SK-N-SH (cell line): ENCODE measurements around the gene KRTAP1-3. TPM values are rescaled to one million over a fixed set of nuclear protein-coding genes. Genes with fewer than 3 reads are reported as not detected.

ENCODE experiments used
- CTCF ChIA-PET: fragments of 300-600, 350-600 bp; formaldehyde crosslinking; extraction: SDS; loops from one replicate; lab custom pipeline; 2021; lab: Yijun Ruan, JAX
- POLR2A ChIA-PET: fragments of 350-600 bp; sonication (Branson Sonifier 250); formaldehyde crosslinking; extraction: SDS; loops from one replicate; lab custom pipeline; 2020; ENCODE audit warnings: antibody characterized with exemption, inconsistent platforms; lab: Yijun Ruan, JAX
- DNase-seq: peaks from one replicate; pipeline ENCODE4 v3.0.0; 2012
- H2AFZ ChIP-seq: fragments of 200-600 bp; sonication (generic); 2 replicates; pipeline ENCODE4 v1.8.1; 2016; ENCODE audit warnings: antibody characterized with exemption, mild to moderate bottlenecking, low read depth
- H3F3A ChIP-seq: fragments of 200-600 bp; sonication (generic); replicated peaks from 2 replicates; pipeline ENCODE3; 2016; ENCODE audit warnings: antibody characterized with exemption, mild to moderate bottlenecking; ENCODE audit not compliant: insufficient read depth
- H3K27ac ChIP-seq, 2 experiments: fragments of 200-500 bp in 1 of 2; fragments of 200-600 bp in 1 of 2; sonication (Bioruptor generic) in 1 of 2; sonication (generic), shearing (Covaris generic) in 1 of 2; 2 replicates each; pipeline versions ENCODE4 v1.5.1 to v1.6.1; 2014 to 2016; ENCODE audit warnings: low read depth in 2 of 2, inconsistent platforms in 1 of 2, low read length in 1 of 2, mild to moderate bottlenecking in 1 of 2, mixed read lengths in 1 of 2
- H3K27me3 ChIP-seq: fragments of 200-600 bp; sonication (generic), shearing (Covaris generic); 2 replicates; pipeline ENCODE4 v1.6.1; 2016; ENCODE audit warnings: mixed run types; ENCODE audit not compliant: insufficient read depth
- H3K36me3 ChIP-seq, 2 experiments: fragments of 200-500 bp in 1 of 2; fragments of 200-600 bp in 1 of 2; sonication (Bioruptor generic) in 1 of 2; sonication (generic) in 1 of 2; replicated peaks in 1 of 2; 2 replicates each; pipeline versions ENCODE3 to v1.5.1; 2014 to 2016; ENCODE audit warnings: low read length in 1 of 2, mild to moderate bottlenecking in 1 of 2; ENCODE audit not compliant: insufficient read depth in 2 of 2, control insufficient read depth in 1 of 2
- H3K4me1 ChIP-seq, 2 experiments: fragments of 200-500 bp in 1 of 2; fragments of 200-600 bp in 1 of 2; sonication (Bioruptor generic) in 1 of 2; sonication (generic), shearing (Covaris generic) in 1 of 2; 2 replicates each; pipeline versions ENCODE4 v1.5.1 to v1.6.1; 2014 to 2016; ENCODE audit warnings: low read depth in 1 of 2, low read length in 1 of 2, mixed run types in 1 of 2; ENCODE audit not compliant: insufficient read depth in 2 of 2, control insufficient read depth in 1 of 2
- H3K4me2 ChIP-seq: fragments of 200-600 bp; sonication (generic), shearing (Covaris generic); 2 replicates; pipeline ENCODE4 v1.6.1; 2017; ENCODE audit warnings: mixed run types
- H3K4me3 ChIP-seq, 2 experiments: fragments of 200-500 bp in 1 of 2; fragments of 200-600 bp in 1 of 2; sonication (Bioruptor generic) in 1 of 2; sonication (generic), shearing (Covaris generic) in 1 of 2; 2 replicates each; pipeline versions ENCODE4 v1.5.1 to v1.8.1; 2014 to 2016; ENCODE audit warnings: low read depth in 2 of 2, inconsistent platforms in 1 of 2, low read length in 1 of 2, mild to moderate bottlenecking in 1 of 2, mixed read lengths in 1 of 2, moderate library complexity in 1 of 2
- H3K79me2 ChIP-seq: fragments of 200-600 bp; sonication (generic); 2 replicates; pipeline ENCODE4 v1.8.1; 2017; ENCODE audit warnings: mild to moderate bottlenecking; ENCODE audit not compliant: insufficient read depth
- H3K9ac ChIP-seq: fragments of 200-600 bp; sonication (generic); 2 replicates; pipeline ENCODE4 v1.6.1; 2017; ENCODE audit warnings: mixed run types
- H3K9me2 ChIP-seq: fragments of 200-600 bp; sonication (generic); 2 replicates; pipeline ENCODE4 v1.6.1; 2017; ENCODE audit warnings: mixed run types
- H3K9me3 ChIP-seq: fragments of 200-600 bp; sonication (generic); 2 replicates; pipeline ENCODE4 v1.6.1; 2017; ENCODE audit warnings: mixed run types, mild to moderate bottlenecking, moderate library complexity
- H4K20me1 ChIP-seq: fragments of 200-600 bp; sonication (generic); 2 replicates; pipeline ENCODE4 v1.6.1; 2017; ENCODE audit warnings: mild to moderate bottlenecking, mixed run types; ENCODE audit not compliant: insufficient read depth
- ELF1 ChIP-seq: IDR thresholded peaks from 2 replicates; pipeline ENCODE4 v1.4.0; 2012
- EP300 ChIP-seq, 2 experiments: IDR thresholded peaks; 2 replicates each; pipeline versions ENCODE4 v1.4.0 to v1.6.1; 2012; ENCODE audit warnings: borderline replicate concordance in 1 of 2, low read depth in 1 of 2, low read length in 1 of 2
- EZH2phosphoT487 ChIP-seq: fragments of 200-600 bp; sonication (generic); IDR thresholded peaks from 2 replicates; pipeline ENCODE4 v1.6.1; 2017; ENCODE audit warnings: low read depth, mixed run types, mild to moderate bottlenecking, antibody characterized with exemption, moderate library complexity, borderline replicate concordance
- FOSL2 ChIP-seq: IDR thresholded peaks from 2 replicates; pipeline ENCODE4 v1.4.0; 2012; ENCODE audit warnings: low read depth, mild to moderate bottlenecking, moderate library complexity, borderline replicate concordance
- FOXJ3 ChIP-seq: sonication (generic); formaldehyde crosslinking; IDR thresholded peaks from 2 replicates; pipeline ENCODE4 v1.5.1; 2020; ENCODE audit warnings: mild to moderate bottlenecking, missing genetic modification reagents
- FOXM1 ChIP-seq: IDR thresholded peaks from 2 replicates; pipeline ENCODE4 v1.4.0; 2012; ENCODE audit warnings: low read depth, mild to moderate bottlenecking
- GABPA ChIP-seq: IDR thresholded peaks from 2 replicates; pipeline ENCODE4 v1.4.0; 2012; ENCODE audit warnings: low read depth, mild to moderate bottlenecking
- GATA2 ChIP-seq: sonication (generic); formaldehyde crosslinking; IDR thresholded peaks from 2 replicates; pipeline ENCODE4 v1.5.0; 2020; ENCODE audit warnings: mild to moderate bottlenecking, missing genetic modification reagents
- JUND ChIP-seq: IDR thresholded peaks from 2 replicates; pipeline ENCODE4 v1.4.0; 2012
- MEF2A ChIP-seq: IDR thresholded peaks from 2 replicates; pipeline ENCODE4 v1.4.0; 2012; ENCODE audit warnings: low read depth, borderline replicate concordance
- MXI1 ChIP-seq: IDR thresholded peaks from 2 replicates; pipeline ENCODE4 v1.6.1; 2012; ENCODE audit warnings: mild to moderate bottlenecking, low read depth, low read length, improper control_type of control experiment
- NRF1 ChIP-seq: IDR thresholded peaks from 2 replicates; pipeline ENCODE4 v1.6.1; 2012; ENCODE audit warnings: low read depth, mild to moderate bottlenecking, low read length
- POLR2AphosphoS5 ChIP-seq: IDR thresholded peaks from 2 replicates; pipeline ENCODE4 v1.6.1; 2012; ENCODE audit warnings: low read depth, low read length
- RAD21 ChIP-seq: IDR thresholded peaks from 2 replicates; pipeline ENCODE4 v1.6.1; 2012; ENCODE audit warnings: mild to moderate bottlenecking, low read length
- RCOR1 ChIP-seq: fragments of 150-350 bp; IDR thresholded peaks from 2 replicates; pipeline ENCODE4 v1.6.1; 2017; ENCODE audit warnings: antibody characterized with exemption, low read length
- RFX5 ChIP-seq: IDR thresholded peaks from 2 replicates; pipeline ENCODE4 v1.6.1; 2012; ENCODE audit warnings: mild to moderate bottlenecking, improper control_type of control experiment, low read length
- RXRA ChIP-seq: IDR thresholded peaks from 2 replicates; pipeline ENCODE4 v1.4.0; 2012; ENCODE audit warnings: low read depth, mild to moderate bottlenecking, borderline replicate concordance
- SIN3A ChIP-seq: IDR thresholded peaks from 2 replicates; pipeline ENCODE4 v1.6.1; 2012; ENCODE audit warnings: low read depth, mild to moderate bottlenecking, low read length, moderate library complexity, borderline replicate concordance
- SMC3 ChIP-seq: IDR thresholded peaks from 2 replicates; pipeline ENCODE4 v1.6.1; 2012; ENCODE audit warnings: low read depth, low read length, improper control_type of control experiment
- TAF1 ChIP-seq: IDR thresholded peaks from 2 replicates; pipeline ENCODE4 v1.6.1; 2012; ENCODE audit warnings: low read depth, mild to moderate bottlenecking, low read length, moderate library complexity, borderline replicate concordance
- TCF12 ChIP-seq: IDR thresholded peaks from 2 replicates; pipeline ENCODE4 v1.4.0; 2012
- TEAD4 ChIP-seq: IDR thresholded peaks from 2 replicates; pipeline ENCODE4 v1.4.0; 2012; ENCODE audit warnings: mild to moderate bottlenecking, borderline replicate concordance; ENCODE audit not compliant: insufficient read depth
- YY1 ChIP-seq: IDR thresholded peaks from 2 replicates; pipeline ENCODE4 v1.4.0; 2012; ENCODE audit warnings: low read depth, mild to moderate bottlenecking
- WGBS: methylation state at CpG from one replicate; pipeline ENCODE4 v1.1.6; 2017; ENCODE audit warnings: low lambda C conversion rate; 5-methylcytosine and 5-hydroxymethylcytosine counted together
- polyA plus RNA-seq, 3 experiments: library from polyadenylated mRNA; depleted of rRNA; stranded (reverse); fragments of >200 nt; gene quantifications; 2 replicates each; pipeline ENCODE4 v1.2.3, GENCODE V29; 2012
- TF ChIP-seq, protein P1 (sequence below): fragments of 150-350 bp; IDR thresholded peaks from 2 replicates; pipeline ENCODE4 v1.6.1; 2017; ENCODE audit warnings: antibody characterized with exemption, low read length, low read depth, borderline replicate concordance
- TF ChIP-seq, protein P2 (sequence below): IDR thresholded peaks from 2 replicates; pipeline ENCODE4; 2012
- TF ChIP-seq, protein P3 (sequence below): IDR thresholded peaks from 2 replicates; pipeline ENCODE4 v1.4.0; 2012; ENCODE audit warnings: low read depth
- TF ChIP-seq, protein P4 (sequence below): fragments of 150-350 bp; IDR thresholded peaks from 2 replicates; pipeline ENCODE4 v1.6.1; 2016; ENCODE audit warnings: mild to moderate bottlenecking, low read depth, low read length
- TF ChIP-seq, protein P5 (sequence below): IDR thresholded peaks from 2 replicates; pipeline ENCODE4 v1.6.1; 2012; ENCODE audit warnings: mild to moderate bottlenecking, low read depth, low read length, moderate library complexity

KRTAP1-3 gene
- polyA plus RNA-seq, 1 of the 3 experiments (the other 2 are of a cell fraction): not detected

DNA sequence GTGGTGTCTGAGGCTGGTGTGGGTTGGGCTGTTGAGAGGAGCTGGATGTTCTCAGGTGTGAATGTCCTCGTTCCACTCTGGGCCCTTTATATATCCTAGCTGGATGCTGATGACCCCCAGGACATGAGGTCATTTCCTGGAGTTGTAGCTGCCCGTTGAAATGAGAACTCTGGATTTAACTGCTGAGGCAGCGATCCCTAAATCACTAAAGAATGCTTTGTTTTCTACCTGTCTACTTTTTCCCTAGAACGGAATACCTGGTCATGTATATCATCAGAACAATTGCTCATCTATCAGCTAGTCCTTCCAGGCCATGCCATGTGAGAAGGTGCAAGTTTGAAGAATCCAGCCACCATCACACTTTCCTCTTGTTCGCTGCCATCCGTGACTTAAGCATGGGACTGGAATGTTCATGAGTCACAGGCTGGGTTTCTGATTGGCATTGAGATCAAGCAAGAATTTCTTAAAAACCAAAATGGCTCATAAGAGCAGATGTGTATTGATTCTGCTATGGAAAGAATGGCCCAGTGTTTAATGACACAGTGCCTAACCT is 25.5 kb upstream of the KRTAP1-3 start, which contains the start of gene KRTAP2-3:
KRTAP2-3 (minus strand) TSS at position 63 of the 553 bp plus-strand sequence. CDS start 64 bp downstream, outside the sequence.
- no peaks in the 10 kb centered on the region for H3K9me3 ChIP-seq
- H3K4me3 ChIP-seq: no peak within 1 kb of the TSS
- CTCF ChIA-PET: no interaction called here
- no peak within 1 kb of the TSS for H3K9ac ChIP-seq
- H3K27ac ChIP-seq: peak within 1 kb of the TSS in 1 of 2 experiments; percentile 62; a peak in 3 of 4 replicates
- WGBS: 17% methylated on average over 6 of the region's 6 CpGs
- H3K9me2 ChIP-seq: no peaks in the 10 kb centered on the region
- POLR2A ChIA-PET: no interaction called here
- H2AFZ ChIP-seq: no peak within 1 kb of the TSS
- DNase-seq: no peak
- peaks cover 30% of the 10 kb centered on the region for H3F3A ChIP-seq
- no peaks in the 10 kb centered on the region for H3K27me3 ChIP-seq
- H4K20me1 ChIP-seq: no peaks in the 10 kb centered on the region
- H3K4me2 ChIP-seq: peak within 1 kb of the TSS; percentile 51
- H3K79me2 ChIP-seq: no peaks in the 10 kb centered on the region
- no peaks in the 10 kb centered on the region for H3K36me3 ChIP-seq
- H3K4me1 ChIP-seq: peaks cover 0 to 22% of the 10 kb centered on the region in 2 experiments; a peak in 2 of 4 replicates
- peak; percentile 27; the same call in 1 of the 2 replicates for TF ChIP-seq POLR2AphosphoS5
- no peak for TF ChIP-seq RCOR1
- peak; percentile 94 for TF ChIP-seq TEAD4
- no peak for TF ChIP-seq SMC3
- TF ChIP-seq, protein P1, sequence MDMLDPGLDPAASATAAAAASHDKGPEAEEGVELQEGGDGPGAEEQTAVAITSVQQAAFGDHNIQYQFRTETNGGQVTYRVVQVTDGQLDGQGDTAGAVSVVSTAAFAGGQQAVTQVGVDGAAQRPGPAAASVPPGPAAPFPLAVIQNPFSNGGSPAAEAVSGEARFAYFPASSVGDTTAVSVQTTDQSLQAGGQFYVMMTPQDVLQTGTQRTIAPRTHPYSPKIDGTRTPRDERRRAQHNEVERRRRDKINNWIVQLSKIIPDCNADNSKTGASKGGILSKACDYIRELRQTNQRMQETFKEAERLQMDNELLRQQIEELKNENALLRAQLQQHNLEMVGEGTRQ: no peak
- TF ChIP-seq TCF12: peak; percentile 87
- TF ChIP-seq EP300 (IDR thresholded peaks at IDR 0.05; ENCODE audit: borderline replicate concordance in 1 of 2, low read depth in 1 of 2, low read length in 1 of 2): peak in 1 of 2 experiments; percentile 76; a peak in 2 of 4 replicates
- no peak for TF ChIP-seq RFX5
- peak; percentile 93 for TF ChIP-seq JUND
- no peak for TF ChIP-seq SIN3A
- TF ChIP-seq, protein P2, sequence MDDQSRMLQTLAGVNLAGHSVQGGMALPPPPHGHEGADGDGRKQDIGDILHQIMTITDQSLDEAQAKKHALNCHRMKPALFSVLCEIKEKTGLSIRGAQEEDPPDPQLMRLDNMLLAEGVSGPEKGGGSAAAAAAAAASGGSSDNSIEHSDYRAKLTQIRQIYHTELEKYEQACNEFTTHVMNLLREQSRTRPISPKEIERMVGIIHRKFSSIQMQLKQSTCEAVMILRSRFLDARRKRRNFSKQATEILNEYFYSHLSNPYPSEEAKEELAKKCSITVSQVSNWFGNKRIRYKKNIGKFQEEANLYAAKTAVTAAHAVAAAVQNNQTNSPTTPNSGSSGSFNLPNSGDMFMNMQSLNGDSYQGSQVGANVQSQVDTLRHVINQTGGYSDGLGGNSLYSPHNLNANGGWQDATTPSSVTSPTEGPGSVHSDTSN: peak; percentile 81
- no peak; the same call in 1 of the 2 replicates for TF ChIP-seq TAF1
- TF ChIP-seq MEF2A: no peak
- no peak for TF ChIP-seq MXI1
- no peak for TF ChIP-seq FOXJ3
- no peak for TF ChIP-seq EZH2phosphoT487
- no peak for TF ChIP-seq GATA2
- no peak for TF ChIP-seq GABPA
- TF ChIP-seq YY1: peak; percentile 58; the same call in 1 of the 2 replicates
- no peak for TF ChIP-seq ELF1
- TF ChIP-seq RXRA: peak; percentile 13; the same call in 1 of the 2 replicates
- TF ChIP-seq FOSL2: peak; percentile 95
- TF ChIP-seq FOXM1: no peak
- TF ChIP-seq, protein P3, sequence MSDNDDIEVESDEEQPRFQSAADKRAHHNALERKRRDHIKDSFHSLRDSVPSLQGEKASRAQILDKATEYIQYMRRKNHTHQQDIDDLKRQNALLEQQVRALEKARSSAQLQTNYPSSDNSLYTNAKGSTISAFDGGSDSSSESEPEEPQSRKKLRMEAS: peak; percentile 91
- TF ChIP-seq, protein P4, sequence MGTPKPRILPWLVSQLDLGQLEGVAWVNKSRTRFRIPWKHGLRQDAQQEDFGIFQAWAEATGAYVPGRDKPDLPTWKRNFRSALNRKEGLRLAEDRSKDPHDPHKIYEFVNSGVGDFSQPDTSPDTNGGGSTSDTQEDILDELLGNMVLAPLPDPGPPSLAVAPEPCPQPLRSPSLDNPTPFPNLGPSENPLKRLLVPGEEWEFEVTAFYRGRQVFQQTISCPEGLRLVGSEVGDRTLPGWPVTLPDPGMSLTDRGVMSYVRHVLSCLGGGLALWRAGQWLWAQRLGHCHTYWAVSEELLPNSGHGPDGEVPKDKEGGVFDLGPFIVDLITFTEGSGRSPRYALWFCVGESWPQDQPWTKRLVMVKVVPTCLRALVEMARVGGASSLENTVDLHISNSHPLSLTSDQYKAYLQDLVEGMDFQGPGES: no peak
- no peak for TF ChIP-seq RAD21
- TF ChIP-seq NRF1: no peak
- TF ChIP-seq, protein P5, sequence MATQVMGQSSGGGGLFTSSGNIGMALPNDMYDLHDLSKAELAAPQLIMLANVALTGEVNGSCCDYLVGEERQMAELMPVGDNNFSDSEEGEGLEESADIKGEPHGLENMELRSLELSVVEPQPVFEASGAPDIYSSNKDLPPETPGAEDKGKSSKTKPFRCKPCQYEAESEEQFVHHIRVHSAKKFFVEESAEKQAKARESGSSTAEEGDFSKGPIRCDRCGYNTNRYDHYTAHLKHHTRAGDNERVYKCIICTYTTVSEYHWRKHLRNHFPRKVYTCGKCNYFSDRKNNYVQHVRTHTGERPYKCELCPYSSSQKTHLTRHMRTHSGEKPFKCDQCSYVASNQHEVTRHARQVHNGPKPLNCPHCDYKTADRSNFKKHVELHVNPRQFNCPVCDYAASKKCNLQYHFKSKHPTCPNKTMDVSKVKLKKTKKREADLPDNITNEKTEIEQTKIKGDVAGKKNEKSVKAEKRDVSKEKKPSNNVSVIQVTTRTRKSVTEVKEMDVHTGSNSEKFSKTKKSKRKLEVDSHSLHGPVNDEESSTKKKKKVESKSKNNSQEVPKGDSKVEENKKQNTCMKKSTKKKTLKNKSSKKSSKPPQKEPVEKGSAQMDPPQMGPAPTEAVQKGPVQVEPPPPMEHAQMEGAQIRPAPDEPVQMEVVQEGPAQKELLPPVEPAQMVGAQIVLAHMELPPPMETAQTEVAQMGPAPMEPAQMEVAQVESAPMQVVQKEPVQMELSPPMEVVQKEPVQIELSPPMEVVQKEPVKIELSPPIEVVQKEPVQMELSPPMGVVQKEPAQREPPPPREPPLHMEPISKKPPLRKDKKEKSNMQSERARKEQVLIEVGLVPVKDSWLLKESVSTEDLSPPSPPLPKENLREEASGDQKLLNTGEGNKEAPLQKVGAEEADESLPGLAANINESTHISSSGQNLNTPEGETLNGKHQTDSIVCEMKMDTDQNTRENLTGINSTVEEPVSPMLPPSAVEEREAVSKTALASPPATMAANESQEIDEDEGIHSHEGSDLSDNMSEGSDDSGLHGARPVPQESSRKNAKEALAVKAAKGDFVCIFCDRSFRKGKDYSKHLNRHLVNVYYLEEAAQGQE: no peak
